C4-2B (cell line): Measurements from ENCODE around the gene ADGRD1.

Experiments
- H3K27ac ChIP-seq: fragments of 450-650 bp; 2 replicates; pipeline ENCODE4 v1.5.1; 2017
- ZFX ChIP-seq: fragments of 450-650 bp; IDR thresholded peaks from 2 replicates; pipeline ENCODE4 v1.6.1; 2017
- TF ChIP-seq, protein P1 (sequence below): fragments of 450-650 bp; conservative IDR thresholded peaks from 2 replicates; pipeline ENCODE4 v1.5.1; 2017; ENCODE audit warnings: mild to moderate bottlenecking

ADGRD1 gene

DNA sequence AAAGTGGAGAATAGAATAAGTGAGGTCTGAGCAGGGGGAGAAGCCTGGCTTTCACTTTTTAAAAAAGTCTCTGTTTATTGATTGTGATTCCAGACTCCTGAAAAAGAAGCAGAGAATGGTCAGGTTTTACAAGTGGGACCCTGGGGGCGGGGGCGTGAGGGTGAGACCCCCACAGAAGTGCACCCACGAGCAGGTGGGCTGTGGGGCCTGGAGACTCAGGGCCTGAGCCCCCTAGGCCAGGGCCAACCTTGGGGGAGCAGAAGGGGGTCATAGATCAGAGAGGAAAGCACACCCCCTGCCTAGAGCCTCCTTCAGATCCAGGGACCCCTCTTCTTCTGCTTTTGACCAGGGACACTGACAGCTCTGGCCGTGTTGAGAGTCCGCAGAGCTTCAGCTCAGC is 180.3 kb downstream of the ADGRD1 start:
- no peak overlapping the region for H3K27ac ChIP-seq

DNA sequence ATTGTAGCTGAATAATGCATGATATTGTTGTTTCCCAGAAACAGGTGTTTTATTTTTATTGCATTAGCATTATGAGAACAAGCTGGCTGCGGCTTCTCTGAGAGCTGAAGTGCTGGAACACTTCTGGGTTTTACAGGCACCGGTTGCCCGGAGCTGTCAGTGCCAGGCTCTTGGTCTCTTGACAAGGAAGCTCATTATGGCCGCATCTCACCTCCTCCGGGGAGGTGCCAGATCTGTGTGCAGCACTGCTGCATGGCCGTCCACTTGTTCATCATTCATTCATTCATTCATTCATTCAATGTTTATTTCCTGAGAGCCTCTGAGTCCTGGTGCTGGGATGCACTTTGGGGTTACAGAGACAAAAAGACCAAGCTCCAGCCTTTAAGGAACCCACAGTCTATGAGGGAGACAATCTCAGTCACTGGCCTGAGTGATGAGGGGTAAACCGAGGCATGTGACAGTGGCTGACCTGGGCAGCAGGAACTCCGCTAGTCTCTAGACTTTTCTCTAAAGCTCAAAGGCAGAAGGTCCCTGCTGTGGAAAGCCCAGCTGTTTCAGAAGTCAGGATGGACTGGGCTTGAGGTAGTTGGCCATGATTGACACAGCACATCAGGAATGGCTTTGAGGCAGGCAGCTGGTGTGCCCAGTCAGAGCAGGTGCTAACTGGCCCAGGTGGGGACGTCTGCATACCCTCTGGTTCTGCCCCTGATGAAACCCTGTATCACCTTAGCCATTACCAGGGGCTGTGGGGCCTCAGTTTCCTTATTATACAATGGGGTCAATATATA is 181.0 kb downstream of the ADGRD1 start:
- no peak overlapping the region for H3K27ac ChIP-seq
- TF ChIP-seq, protein P1, sequence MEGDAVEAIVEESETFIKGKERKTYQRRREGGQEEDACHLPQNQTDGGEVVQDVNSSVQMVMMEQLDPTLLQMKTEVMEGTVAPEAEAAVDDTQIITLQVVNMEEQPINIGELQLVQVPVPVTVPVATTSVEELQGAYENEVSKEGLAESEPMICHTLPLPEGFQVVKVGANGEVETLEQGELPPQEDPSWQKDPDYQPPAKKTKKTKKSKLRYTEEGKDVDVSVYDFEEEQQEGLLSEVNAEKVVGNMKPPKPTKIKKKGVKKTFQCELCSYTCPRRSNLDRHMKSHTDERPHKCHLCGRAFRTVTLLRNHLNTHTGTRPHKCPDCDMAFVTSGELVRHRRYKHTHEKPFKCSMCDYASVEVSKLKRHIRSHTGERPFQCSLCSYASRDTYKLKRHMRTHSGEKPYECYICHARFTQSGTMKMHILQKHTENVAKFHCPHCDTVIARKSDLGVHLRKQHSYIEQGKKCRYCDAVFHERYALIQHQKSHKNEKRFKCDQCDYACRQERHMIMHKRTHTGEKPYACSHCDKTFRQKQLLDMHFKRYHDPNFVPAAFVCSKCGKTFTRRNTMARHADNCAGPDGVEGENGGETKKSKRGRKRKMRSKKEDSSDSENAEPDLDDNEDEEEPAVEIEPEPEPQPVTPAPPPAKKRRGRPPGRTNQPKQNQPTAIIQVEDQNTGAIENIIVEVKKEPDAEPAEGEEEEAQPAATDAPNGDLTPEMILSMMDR, result no peak
- no peak for TF ChIP-seq ZFX

More for the DNA sequence above, 180.3 kb downstream of the ADGRD1 start:
- TF ChIP-seq, protein P1, result no peak
- TF ChIP-seq ZFX, result no peak

DNA sequence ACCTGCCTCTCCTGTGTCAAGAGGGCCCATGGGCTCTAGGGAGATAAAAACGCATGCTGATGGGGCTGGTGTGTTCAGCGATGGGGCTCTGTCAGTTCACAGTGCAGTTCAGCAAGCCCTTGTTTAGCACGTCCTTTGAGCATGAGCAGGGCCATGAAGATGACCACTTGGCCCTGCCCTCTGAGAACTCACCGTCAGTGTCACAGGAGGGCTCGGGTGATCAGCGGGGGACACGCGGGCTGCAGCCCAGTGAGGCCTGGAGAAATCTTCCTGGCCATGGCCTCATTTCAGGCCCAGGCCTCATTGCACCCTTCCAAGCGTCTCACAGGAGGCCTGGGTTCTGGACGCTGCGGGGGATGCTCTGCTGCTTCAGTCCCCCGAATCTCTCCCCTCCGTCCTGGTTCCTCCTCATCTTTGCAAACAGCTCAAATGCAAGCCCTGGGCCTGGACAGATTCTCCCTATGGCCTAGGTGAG is 181.6 kb downstream of the ADGRD1 start:
- TF ChIP-seq ZFX, result no peak
- TF ChIP-seq, protein P1, result no peak
- H3K27ac ChIP-seq, result no peak overlapping the region

DNA sequence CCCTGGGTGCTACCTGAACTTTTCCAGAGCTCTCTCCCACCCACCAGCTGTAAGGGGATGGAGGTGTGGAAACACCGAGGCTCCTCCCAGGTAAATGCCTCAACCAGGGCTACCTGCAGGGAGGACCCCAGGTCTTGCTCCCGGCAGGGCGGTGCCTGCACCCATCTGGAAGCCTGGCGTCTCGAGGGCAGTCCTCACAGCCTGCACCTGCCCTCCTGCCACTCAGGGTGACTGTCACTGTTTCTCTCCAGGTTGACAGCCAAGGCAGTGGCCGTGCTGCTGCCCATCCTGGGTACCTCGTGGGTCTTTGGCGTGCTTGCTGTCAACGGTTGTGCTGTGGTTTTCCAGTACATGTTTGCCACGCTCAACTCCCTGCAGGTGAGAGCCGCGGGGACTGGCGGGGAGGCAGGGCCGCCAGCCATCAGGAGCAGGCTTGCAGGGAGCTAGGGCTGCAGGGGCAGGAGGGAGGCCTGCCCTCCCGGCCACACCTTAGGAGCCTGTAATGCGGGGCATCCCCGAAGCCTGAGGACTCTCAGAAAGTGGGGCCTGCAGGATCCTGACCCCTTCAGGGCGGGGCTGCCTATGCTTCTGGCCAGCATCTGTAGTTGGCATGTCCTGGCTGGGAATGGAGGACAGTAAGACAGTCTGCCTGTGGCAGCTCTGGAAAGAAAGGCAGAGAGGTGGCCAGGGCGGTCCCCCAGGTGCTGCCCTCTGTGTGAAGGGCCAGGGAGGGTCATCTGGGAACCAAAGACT is 182.3 kb downstream of the ADGRD1 start:
- no peak overlapping the region for H3K27ac ChIP-seq
- TF ChIP-seq, protein P1, result no peak
- no peak for TF ChIP-seq ZFX

DNA sequence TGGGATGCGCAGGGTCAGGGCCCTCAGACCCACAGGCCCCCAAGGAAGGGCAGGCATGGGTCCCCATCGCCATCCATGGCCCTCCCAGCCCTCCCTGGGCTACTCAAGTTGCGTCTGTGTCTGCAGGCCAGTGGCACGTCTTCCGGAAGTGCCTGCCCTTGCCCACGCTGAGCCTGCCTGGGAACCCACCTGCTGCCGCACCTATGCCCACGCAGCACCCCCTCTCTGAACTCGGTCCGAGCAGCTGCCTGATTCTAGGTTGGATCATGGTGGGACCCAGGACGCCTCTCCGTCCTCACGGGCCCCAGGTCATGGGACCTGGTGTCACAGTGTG is 182.8 kb downstream of the ADGRD1 start:
- TF ChIP-seq, protein P1, result no peak
- TF ChIP-seq ZFX, result no peak
- H3K27ac ChIP-seq, result no peak overlapping the region

DNA sequence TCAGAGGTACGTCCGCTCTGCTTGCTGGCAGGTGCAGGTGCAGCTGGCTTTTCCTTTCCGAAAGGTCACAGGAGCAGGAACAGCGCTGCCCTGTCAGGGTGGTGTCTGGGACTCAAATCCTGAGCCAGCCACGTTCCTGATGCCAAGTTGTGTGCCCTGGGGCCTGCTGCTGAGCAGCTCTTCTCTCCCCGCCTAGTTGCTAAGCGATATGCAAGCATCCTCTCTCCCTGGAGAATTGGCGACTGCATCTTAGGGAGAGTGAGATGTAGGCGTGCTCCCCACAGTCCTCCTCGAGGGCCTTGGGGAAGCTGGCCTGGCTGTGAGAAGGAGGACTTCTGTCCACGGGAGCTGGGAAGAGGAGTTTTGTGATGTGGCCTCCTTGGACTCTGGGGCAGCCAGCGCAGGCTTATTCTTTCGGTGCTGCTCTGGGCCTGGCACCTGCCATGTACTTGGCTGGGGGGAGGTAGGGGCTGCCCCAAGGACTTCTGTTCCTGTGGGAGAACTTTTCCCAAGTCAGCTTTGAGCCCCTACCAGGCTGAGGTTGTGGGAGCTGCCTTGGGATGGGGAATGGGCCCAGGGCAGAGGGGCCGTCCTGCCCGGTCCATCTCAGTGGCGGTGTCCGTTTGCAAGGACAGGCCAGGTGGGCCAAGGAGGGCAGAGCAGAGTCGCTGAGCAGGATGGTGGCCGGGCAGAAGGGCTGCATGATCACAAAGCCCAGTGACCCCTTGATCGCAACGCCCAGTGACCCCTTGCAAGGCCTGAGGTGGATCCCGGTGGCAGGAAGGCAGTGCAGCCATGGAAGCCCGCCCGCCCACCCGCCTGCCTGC is 183.5 kb downstream of the ADGRD1 start:
- no peak overlapping the region for H3K27ac ChIP-seq
- TF ChIP-seq ZFX, result no peak
- TF ChIP-seq, protein P1, result no peak
